ENCODE results near the gene ARSJ. TPM values are rescaled to one million over a fixed set of nuclear protein-coding genes. Genes with fewer than 3 reads are reported as not detected.

ARSJ gene
- total and polyA plus RNA-seq, 2 of the 8 experiments (the other 6 are each of a cell fraction or from before 2014, with no cell fraction given) = 1.4 to 6.3 TPM

GRCh38 chr4:113943085-113943484 is 36.4 kb downstream of the ARSJ start:
- no peak overlapping the region for H3K23ac ChIP-seq (ENCODE audit: insufficient read length)
- no peaks in the 10 kb centered on the region for H3K23me2 ChIP-seq (ENCODE audit: low read depth, low read length)
- H3K4me2 ChIP-seq (ENCODE audit: insufficient read depth in 1 of 2, low read depth in 2 of 2, low read length in 2 of 2) = no peak overlapping the region
- no peak overlapping the region for H4K5ac ChIP-seq (ENCODE audit: insufficient read length, low read depth, low read length)
- no peak overlapping the region for H2BK120ac ChIP-seq (replicated peaks; ENCODE audit: low read depth, low read length)
- no peak overlapping the region for H4K91ac ChIP-seq (replicated peaks; ENCODE audit: insufficient read length, low read length)
- H4K8ac ChIP-seq (ENCODE audit: extremely low read depth, insufficient read depth, low read length) = no peak overlapping the region
- H3K9ac ChIP-seq (replicated peaks in 1 of 4; ENCODE audit: extremely low read depth in 1 of 4, low read depth in 3 of 4, low read length in 3 of 4) = no peak overlapping the region
- H2BK5ac ChIP-seq (ENCODE audit: low read depth, low read length) = no peak overlapping the region
- ChIA-PET POLR2A (ENCODE audit: partially characterized antibody) (no interaction called here), CTCF (ENCODE audit: partially characterized antibody) (interaction anchor here (3.1 kb wide), 1 partner anchor 10 kb away, joined by 9 read pairs; no protein-coding TSS in a partner anchor)
- H4K20me1 ChIP-seq (replicated peaks in 1 of 2; ENCODE audit: control insufficient read depth in 1 of 2, insufficient read depth in 2 of 2, low read length in 2 of 2) = no peaks in the 10 kb centered on the region
- no peak overlapping the region; the same call in 1 of the 2 replicates for H2BK15ac ChIP-seq (ENCODE audit: low read length)
- WGBS, 2 experiments (ENCODE audit: extremely low coverage in 1 of 2, insufficient coverage in 1 of 2, insufficient read length in 1 of 2, insufficient replicate concordance in 2 of 2, low coverage in 1 of 2, low lambda C conversion rate in 2 of 2, missing lambda C conversion rate in 1 of 2) = 53% methylated on average over 1 of the region's 1 CpG; no CpG with 5 or more reads in 1 of the 2 experiments
- H3K4me3 ChIP-seq (ENCODE audit: extremely low read depth in 1 of 4, insufficient read depth in 2 of 4, low read depth in 3 of 4, low read length in 4 of 4) = no peak overlapping the region
- H3K27me3 ChIP-seq (replicated peaks in 1 of 4; ENCODE audit: control insufficient read depth in 3 of 4, extremely low read depth in 1 of 4, insufficient read depth in 3 of 4, low read length in 3 of 4) = no peaks in the 10 kb centered on the region
- H2BK12ac ChIP-seq (ENCODE audit: low read depth, low read length) = no peak overlapping the region
- H3K18ac ChIP-seq (ENCODE audit: extremely low read depth, low read length) = no peak overlapping the region
- no peaks in the 10 kb centered on the region for H3K79me2 ChIP-seq (ENCODE audit: control insufficient read depth in 1 of 2, insufficient read depth in 2 of 2, low read length in 2 of 2)
- no peak overlapping the region for H3K14ac ChIP-seq (ENCODE audit: insufficient read length)
- H2AK5ac ChIP-seq (ENCODE audit: low read depth, low read length) = no peak overlapping the region
- no peak overlapping the region for H2AFZ ChIP-seq (ENCODE audit: low read length)
- FAIRE-seq (no peak), DNase-seq (ENCODE audit: low read depth in 1 of 2, low spot score in 2 of 2) (no peak)
- no peaks in the 10 kb centered on the region for H3K79me1 ChIP-seq (ENCODE audit: low read depth, low read length)
- no peaks in the 10 kb centered on the region; a peak in 1 of 7 replicates for H3K4me1 ChIP-seq (replicated peaks in 1 of 4; ENCODE audit: control insufficient read depth in 3 of 4, insufficient read depth in 4 of 4, low read length in 3 of 4)
- no peak overlapping the region for H3K27ac ChIP-seq (ENCODE audit: low read depth, low read length)
- H3K9me3 ChIP-seq (ENCODE audit: insufficient read depth in 2 of 2, low read depth in 1 of 2, low read length in 1 of 2) = no peaks in the 10 kb centered on the region
- H3K4ac ChIP-seq (replicated peaks; ENCODE audit: insufficient read length, low read depth, low read length) = no peak overlapping the region
- H2BK20ac ChIP-seq (ENCODE audit: low read length) = no peak overlapping the region
- no peak overlapping the region for H3K56ac ChIP-seq (replicated peaks; ENCODE audit: insufficient read length, low read depth, low read length)
- no peaks in the 10 kb centered on the region for H3K36me3 ChIP-seq (ENCODE audit: control insufficient read depth in 2 of 4, insufficient read depth in 4 of 4, low read length in 3 of 4)
- TF ChIP-seq MAFK (IDR thresholded peaks at IDR 0.05; ENCODE audit: low read depth, low read length) (no peak), NANOG (IDR thresholded peaks at IDR 0.05; ENCODE audit: insufficient read depth, low read depth, low read length, poor library complexity, severe bottlenecking) (no peak), TCF12 (IDR thresholded peaks at IDR 0.05; ENCODE audit: low read depth, low read length) (no peak), ATF3 (IDR thresholded peaks at IDR 0.05; ENCODE audit: insufficient read depth, low read depth, low read length) (no peak), SIX5 (IDR thresholded peaks at IDR 0.05; ENCODE audit: low read depth, low read length) (no peak), EP300 (IDR thresholded peaks at IDR 0.05; ENCODE audit: borderline replicate concordance in 1 of 2, low read depth in 2 of 2, low read length in 2 of 2) (no peak), MAX (IDR thresholded peaks at IDR 0.05) (no peak), KDM4A (IDR thresholded peaks at IDR 0.05; ENCODE audit: low read depth, low read length, severe bottlenecking) (no peak), PHF8 (conservative IDR thresholded peaks at IDR 0.05; ENCODE audit: low read depth, low read length) (no peak), SIRT6 (IDR thresholded peaks at IDR 0.05; ENCODE audit: low read length) (no peak), YY1 (IDR thresholded peaks at IDR 0.05; ENCODE audit: low read depth, low read length) (no peak), TAF7 (optimal IDR thresholded peaks at IDR 0.05; ENCODE audit: borderline replicate concordance, low read depth, low read length) (no peak), JUN (IDR thresholded peaks at IDR 0.05; ENCODE audit: low read depth, low read length) (no peak), POLR2A (IDR thresholded peaks at IDR 0.05; ENCODE audit: control extremely low read depth in 1 of 2, low read depth in 2 of 2, low read length in 2 of 2) (no peak)

Measured in H1 (cell line).